ENCODE data around the gene DLEC1.

DNA sequence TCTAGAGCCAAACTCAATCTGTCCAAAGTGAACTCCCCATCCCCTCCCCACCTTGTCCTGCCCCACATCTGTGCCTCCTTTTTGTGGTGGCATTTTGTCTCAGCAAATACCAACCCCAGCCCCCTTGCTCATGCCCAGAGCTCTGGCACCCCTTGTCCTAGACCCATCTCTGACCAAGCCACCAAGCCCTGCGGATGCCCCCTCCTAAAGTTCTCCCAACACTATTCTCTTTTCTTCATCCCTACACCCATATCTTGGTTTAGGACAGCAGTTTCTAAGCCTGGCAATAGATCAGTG lies 80.2 kb downstream of the DLEC1 start:
- TF ChIP-seq EP300 (IDR thresholded peaks at IDR 0.05) (no peak), CTCF (IDR thresholded peaks at IDR 0.05) (no peak), POLR2A (IDR thresholded peaks at IDR 0.05) (no peak)

Data from suprapubic skin (tissue), 3 donors.